Jurkat, Clone E6-1 (cell line): ENCODE data around the gene DLGAP4.
A peak's percentile ranks its signal among the peaks of the same experiment; 100 is the strongest.

Experiments
- DNase-seq: peaks from one replicate; pipeline ENCODE4 v3.0.0-alpha.2; 2011; ENCODE audit warnings: low read depth, low spot score
- H3K4me3 ChIP-seq: 2 replicates; pipeline ENCODE4 v1.5.1; 2011; ENCODE audit warnings: mild to moderate bottlenecking, low read length, control low read depth, moderate library complexity

Gene DLGAP4

DNA sequence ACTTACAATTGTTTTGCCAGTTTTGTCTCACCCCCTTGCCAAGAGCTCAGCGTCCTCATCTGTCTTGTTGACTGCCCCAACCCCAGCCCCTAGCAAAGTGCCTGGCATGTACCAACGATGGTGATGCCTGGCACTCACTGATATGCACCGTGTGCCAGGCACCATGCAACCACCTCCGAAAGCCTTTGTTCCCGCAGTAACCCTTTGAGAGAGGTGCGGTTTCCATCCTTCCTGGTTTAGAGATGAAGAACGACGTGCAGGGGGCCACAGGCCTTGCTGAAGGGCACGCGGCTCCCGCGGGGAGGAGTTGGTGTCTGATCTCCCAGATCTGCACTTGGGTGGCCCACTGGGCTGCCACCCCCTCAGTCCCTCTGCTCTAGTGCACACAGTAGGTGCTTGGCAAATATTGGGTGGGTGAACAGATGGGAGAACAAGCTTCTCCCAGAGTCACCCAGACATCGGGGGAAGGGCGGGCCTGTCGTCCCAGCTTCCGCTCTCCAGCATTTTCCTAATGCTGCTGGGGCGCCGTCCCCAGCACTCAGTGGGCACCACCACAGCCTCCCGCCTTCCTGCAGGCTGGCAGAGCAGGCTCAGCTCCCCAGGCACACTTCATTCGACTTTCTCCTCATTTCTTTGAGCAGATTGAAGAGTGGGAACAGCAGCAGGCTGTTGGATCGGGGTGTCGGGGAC lies 35.3 kb downstream of the DLGAP4 start:
- peak; percentile 56 for DNase-seq
- H3K4me3 ChIP-seq, result no peak overlapping the region

DNA sequence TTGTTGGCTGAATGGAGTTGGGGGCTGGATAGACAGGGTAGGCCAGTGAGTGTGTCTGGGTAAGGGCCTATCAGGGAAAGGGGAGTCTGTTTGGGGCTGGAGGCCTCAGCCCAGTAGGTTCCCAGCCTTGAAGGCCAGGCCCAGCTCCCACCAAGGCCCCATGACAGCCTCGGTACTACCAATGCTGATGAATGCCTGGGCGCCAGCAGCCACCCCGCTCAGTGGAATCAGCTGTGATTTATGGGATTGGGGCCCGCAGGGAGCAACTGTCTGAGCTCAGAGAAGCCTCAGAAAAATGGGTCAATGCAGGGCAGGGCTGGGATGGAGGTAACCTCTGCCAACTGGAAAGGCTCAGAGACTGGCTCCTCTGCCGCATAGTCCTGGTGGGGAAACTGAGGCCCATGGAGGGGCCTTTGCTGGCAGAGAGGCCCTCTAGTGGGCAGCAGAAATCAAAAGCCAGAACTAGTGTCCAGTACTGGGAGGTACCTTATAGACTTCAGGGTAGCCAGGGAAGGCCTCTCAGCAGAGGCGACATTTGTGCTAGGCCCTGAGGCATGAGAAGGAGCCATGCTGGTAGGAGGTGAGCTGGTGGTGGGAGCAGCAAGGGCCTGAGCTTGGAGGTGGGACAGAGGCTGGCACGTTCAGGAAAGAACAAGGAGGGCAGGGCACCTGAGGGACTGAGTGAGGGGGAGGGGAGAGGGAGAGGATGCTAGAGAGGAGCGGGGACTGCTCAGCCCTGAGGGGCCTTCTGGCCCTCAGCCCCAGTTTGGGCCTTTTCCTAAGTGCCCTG lies 36.4 kb downstream of the DLGAP4 start:
- H3K4me3 ChIP-seq, result no peak overlapping the region
- no peak for DNase-seq

DNA sequence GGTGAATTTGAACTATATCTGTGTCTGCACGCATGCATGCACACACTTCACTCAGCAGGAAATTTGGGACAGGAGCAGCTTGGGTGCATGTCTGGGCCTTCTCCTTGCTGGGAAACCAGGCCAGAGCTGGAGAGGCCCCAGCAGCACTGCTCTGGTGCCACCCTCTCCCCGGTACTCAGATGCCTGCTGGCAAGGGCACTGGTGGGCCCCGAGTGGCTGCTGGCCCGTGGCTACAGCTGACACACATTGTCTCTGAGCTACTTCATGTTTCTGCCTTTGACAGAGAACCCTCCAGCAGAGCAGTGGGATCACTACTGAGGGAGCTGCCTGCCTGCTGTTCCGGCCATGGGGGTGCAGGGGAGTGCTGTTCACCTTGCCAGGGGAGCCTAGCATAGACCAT lies 37.5 kb downstream of the DLGAP4 start:
- DNase-seq, result no peak
- H3K4me3 ChIP-seq, result no peak overlapping the region

DNA sequence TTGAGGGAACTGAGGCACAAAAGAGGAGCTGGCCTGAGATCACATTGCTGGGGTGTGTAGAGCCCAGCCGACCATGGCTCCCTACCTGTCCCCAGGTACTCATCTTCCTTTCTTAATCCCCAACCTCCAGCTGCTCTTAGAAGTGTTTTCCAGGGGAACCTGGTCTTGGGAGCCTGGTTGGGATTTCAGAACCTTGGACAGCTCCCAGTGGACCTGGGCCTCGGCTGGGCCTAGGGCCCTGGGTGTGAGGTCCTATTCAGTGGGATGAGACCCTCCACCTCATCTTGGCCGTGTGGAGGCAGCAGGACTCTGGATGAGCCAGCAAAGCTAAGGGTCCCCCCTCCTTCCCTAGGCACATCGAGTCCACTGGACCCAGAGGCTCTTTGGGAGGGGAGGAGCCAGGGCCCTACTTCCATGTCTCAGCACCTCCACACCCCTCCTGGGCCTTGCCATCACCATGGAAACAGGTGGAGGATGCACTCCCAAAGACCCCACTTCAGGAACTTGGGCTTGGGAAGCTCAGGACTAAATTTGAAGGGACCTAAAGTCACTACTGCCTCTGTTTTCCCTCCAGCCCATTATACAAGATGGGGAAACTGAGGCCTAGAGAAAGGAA lies 38.5 kb downstream of the DLGAP4 start:
- H3K4me3 ChIP-seq, result no peak overlapping the region
- peak; percentile 10 for DNase-seq

DNA sequence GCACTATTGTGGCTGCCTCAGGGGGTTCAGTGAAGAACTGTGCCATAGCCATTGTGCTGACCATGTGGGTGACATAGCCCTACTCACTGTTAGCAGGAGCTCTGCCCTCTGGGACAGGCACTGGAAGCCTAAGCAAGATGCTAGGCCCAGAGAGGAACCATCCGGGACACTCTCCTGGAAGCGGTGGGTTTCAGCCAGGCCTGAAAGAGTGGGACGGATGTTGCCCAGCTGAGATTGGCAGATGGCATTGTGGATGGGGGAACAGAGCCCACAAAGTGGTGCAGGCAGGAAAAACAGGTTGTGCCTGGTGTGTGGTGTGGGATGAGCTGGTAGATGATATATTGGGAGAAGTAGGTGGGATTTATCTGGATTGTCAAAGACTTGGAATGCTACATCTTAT lies 40.1 kb downstream of the DLGAP4 start:
- no peak for DNase-seq

DNA sequence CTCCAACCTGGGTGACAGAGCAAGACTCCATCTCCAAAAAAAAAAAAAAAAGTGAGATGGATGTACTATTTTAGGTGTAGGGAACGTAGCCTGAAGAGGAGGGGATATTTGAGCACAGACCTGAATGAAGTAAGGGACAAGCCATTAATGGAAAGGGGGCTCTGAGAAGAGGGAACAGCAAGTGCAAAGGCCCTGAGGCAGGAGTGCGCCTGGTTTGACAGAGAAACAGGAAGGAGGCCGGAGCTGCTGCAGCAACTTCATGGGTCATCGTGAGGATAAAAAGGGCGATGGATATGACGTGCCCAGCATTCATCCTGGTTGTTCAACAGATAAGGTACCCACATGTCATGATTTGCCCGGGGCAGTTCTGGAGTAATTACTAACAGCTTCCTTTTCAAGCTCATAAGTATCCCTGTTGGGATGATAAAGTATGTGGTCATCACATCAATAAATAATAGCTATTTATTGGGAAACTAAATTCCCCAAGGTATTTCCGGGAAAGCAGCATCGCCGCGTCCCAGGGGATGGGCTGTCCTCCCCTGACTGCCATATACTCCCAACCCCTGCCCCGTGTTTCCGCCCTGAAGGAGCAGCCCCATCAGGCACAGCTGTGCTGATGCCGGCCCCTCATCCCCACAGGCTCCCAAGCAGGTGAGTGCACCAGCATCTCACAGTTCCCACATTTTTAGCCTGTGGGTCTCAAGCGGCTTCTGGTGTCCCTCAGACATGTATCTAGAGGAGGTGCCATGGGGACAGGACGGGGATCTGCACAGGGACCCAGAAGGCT lies 43.4 kb downstream of the DLGAP4 start:
- no peak overlapping the region for H3K4me3 ChIP-seq
- no peak for DNase-seq

More for the DNA sequence above, 40.1 kb downstream of the DLGAP4 start:
- no peak overlapping the region for H3K4me3 ChIP-seq

DNA sequence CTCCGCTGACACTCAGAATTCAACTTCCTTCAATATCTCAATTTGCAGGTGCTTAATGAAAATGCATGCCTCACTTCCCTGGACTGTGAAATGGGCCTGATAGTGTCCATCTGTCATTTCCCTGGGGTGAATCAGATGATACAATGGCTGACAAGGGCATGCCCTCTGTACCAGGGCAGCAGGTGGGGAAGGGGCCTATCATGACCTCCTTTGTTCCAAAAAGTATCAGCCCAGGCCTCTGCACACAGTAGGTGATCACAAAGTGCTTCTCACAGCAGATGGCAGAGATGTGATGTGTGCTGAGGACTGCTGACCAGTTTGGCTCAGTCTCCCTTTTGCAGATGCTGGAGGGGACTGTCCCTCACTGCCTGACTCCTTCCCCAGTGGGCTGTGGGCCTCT lies 44.3 kb downstream of the DLGAP4 start:
- no peak overlapping the region for H3K4me3 ChIP-seq
- no peak for DNase-seq

DNA sequence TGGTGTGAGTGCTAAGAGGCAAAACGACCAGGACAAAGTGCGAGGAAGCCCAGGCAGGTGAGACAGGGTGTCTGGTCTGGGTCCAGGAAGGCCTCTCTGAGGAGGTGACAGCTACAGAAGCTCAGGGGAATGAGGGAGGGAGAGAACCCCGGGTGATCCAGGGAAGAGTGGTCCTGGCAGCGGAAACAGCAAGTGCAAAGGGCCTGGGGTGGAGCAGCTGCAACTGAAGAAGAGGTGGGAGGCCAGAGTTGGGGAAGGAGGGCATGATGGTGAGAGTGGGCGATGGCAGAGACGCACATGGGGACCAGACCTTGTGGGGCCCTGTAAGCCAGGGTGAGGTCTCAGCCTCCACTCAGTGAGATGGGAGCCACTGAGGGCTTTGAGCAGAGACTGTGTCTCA lies 45.8 kb downstream of the DLGAP4 start:
- H3K4me3 ChIP-seq, result no peak overlapping the region
- DNase-seq, result no peak

DNA sequence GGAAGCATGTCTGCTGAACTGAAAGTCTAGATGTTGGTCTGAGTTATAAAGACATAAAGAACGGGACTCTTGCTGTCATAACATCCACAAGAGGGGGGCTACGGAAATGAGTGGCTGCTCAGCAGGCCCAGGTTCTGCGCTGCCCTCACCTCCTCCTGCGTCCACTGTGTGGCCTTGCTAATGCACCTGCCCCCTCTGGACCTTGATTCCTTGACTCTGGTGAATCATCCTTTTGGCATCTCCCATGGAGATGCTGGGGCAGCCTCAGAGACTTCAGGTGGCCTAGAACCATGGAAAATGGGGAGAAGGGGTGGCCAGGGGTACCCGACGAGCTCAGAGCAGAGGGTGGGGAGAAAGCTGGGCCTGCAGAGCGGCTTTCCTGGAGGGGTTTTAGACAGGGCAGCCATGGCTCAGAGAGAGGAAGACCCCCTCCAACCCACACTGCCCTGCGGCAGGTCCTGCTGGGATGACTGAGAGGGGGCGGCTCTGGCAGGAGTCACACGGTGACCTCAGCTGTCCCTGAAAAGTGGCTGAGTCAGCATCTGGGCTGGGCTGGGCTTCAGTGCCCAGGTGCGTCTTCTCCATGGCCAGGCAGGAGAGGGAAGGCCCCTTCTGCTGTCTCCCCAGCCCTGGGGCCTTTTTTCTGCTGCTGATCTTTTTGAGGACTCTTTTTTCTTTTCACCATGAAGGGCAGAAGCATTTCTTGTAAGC lies 46.9 kb downstream of the DLGAP4 start:
- no peak overlapping the region for H3K4me3 ChIP-seq
- no peak for DNase-seq

DNA sequence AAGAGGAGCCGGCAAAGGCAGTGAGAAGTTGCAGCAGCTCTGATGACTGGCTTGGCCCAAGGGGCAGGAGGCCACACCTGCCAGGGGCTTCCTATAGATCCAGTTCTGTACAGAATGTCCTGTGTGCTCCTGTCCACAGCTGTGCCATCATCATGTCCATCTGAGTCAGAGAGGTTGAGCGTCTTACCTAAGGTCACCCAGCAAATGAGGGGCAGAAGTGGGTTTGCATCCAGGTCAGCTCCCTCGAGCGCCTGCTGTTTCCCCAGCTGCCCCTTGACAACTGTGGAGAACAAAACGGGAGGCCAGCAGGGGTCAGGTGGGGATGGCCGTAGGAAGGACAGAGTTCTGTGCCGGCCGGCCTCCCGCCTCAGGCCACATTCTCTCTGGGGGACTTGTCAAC lies 47.6 kb downstream of the DLGAP4 start:
- H3K4me3 ChIP-seq, result no peak overlapping the region
- DNase-seq, result no peak

DNA sequence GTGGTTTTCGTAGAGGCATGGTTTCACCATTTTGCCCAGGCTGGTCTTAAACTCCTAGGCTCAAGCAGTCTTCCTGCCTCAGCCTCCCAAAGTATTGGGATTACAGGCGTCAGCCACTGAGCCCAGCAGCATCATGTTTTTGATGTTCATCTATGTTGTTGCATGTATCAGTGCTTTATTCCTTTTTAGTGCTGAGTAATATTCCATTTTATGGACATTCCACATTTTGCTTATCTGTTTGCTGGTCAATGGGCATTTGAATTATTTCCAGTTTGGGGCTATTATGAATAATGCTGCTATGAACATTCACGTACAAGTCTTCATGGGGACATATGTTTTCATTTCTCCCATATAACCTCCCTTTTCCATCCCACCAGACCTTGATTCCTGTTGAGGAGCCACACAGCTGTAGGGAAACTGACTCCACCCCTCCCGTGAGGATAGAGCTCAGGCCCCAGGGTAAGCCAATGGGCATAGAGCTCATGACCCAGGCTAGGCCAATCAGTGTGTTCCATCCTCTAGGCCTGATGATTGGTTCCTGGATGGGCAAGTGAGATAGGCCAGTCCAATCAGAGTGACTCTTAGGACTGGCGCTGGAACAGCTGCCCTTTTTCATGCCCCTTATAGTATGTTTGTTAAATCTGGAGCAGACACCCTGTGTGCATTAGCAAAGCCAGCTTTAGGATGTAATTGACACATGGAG lies 49.5 kb downstream of the DLGAP4 start:
- peak; percentile 2 for DNase-seq
- H3K4me3 ChIP-seq, result no peak overlapping the region

DNA sequence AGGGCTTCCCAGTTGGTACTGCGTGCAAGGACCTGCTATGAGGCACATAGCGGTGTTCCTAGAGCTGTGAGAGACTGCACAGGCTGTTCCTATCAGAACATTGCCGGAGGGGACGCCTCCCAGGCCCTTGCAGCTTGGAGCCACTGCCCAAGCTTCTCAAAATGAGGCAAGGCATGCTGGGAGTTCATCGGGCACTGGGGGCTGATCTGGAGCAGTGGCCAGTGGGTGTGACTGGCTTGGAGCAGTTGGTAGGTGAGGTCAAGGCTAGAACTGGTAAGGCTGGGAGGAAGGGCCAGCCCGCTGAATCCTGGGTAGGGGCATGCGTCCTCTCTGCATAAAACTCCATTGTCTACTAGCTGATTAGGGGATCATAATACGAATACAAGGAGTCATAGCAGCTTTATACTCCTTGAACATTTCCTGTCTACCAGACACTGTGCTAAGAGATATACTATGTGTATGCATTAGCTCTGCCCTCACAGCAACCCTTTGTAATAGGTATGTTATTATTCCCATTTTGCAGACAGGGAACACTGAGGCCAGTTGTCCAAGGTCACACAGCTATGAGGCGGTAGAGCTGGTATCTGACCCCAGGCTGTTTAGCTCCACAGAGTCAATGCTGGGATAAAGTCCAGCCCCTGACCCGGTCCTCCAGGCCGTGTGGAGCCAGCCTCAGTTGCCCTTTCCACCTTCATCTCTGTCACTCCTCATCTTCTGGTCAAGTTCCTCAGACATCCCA lies 53.7 kb downstream of the DLGAP4 start:
- DNase-seq, result no peak

DNA sequence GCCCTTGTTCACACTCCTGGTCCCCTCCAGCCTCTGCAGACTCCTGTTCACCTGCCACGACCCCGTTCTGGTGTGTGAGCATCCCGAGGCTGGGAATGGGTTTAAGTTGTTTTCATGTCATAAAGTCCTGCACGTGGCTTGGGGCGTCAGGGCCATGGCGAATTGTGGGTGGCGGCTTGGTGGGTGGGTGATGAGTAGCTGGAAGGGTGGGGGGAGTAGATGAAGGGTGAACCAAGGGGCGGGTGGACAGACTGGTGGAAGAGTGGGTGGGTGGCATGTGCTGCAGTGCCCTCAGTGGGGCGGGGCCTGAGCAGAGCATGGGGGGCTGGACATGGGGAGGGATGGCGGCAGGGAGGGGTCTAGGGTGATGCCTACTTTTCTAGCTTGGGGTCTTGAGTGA lies 54.3 kb downstream of the DLGAP4 start:
- no peak overlapping the region for H3K4me3 ChIP-seq
- DNase-seq, result no peak

More for the DNA sequence above, 53.7 kb downstream of the DLGAP4 start:
- no peak overlapping the region for H3K4me3 ChIP-seq

DNA sequence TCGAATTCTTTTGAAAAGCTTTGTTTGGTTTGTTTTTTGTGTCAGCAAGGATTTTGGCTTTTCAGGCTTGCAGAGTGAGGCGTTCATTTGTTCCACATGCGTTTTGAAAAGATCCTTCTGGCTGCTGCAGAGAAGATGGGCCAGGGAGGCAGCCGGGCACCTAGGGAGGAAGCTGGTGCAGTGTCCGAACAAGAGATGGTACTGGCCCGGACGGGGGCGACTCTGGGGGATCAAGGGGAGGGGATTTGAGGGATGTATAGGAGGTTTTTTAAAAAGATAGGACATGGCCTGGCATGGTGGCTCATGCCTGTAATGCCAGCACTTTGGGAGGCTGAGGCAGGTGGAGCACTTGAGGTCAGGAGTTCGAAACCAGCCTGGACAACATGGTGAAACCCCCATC lies 55.3 kb downstream of the DLGAP4 start:
- H3K4me3 ChIP-seq, result no peak overlapping the region
- DNase-seq, result no peak

DNA sequence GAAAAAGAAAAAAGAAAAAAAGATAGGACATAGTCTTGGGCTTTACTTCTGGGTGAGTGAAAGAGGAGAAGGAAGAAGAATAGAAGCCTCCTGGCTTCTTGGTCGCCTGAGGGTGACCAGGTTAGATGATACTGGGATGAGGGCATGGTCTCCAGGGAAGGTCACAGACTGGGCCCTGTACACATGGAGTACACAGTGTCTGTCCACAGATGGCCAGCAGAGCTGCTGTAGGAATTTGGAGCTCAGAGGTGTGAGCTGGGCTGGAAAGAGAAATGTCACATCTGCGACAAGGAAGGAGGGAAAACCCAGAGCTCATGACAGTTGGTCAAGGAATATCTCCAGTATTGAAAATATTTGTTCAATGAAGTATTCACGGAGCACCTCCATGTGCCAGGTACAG lies 56.1 kb downstream of the DLGAP4 start:
- DNase-seq, result no peak
- no peak overlapping the region for H3K4me3 ChIP-seq

DNA sequence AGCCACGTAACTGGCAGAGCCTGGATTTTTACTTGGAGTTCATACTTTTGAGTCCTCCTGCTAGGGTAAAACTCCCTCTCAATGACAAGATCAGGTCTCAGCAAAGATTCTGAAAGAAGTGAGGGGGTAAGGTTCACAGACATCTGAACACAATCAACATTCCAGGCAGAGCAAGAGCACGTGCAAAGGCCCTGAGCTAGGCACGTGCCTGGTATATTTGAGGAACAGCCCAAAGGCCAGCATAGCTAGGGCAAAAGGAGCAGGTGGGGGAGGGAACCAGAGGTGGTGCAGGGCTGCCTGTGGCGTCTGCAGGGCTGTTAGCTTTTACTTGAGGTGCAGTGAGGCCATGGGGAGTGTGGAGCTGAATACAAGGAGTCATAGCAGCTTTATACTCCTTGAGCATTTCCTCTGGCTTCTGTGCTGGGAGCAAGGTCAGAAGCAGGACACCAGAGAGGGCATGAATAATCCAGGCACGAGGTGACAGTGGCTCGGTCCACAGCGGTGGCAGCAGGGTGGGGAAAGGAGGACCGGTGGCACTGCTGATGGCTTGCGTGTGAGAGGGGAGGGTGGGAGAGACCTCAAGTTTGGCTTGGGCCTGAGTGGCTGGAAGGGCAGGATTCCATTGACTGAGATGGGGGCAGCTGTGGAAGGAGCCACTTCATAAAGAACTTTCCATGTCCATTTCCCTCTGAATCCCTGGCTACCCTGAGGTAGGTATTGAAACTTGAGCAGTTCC lies 57.0 kb downstream of the DLGAP4 start:
- H3K4me3 ChIP-seq, result no peak overlapping the region
- no peak for DNase-seq

DNA sequence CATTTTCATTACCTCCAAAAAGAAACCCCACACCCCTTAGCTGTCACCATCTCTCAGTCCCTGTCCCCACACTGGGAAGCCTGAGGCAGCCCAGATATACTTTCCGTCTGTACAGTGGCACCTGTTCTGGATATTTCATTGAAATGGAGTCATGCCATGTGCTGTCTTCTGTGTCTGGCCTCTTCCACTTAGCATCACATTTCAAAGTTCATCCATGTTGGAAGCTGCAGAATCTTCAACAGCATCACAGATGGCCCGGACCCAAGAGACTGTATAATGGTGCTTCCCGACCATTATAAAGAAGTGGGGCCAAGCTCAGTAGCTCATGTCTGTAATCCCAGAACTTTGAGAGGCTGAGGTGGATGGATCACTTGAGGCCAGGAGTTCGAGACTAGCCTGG lies 58.4 kb downstream of the DLGAP4 start:
- DNase-seq, result no peak
- H3K4me3 ChIP-seq, result no peak overlapping the region
